Aorta (tissue), 5 donors: ENCODE results near the gene OR2G3. TPM values are rescaled to one million over a fixed set of nuclear protein-coding genes. Genes with fewer than 3 reads are reported as not detected.

ENCODE experiments used
- ATAC-seq: fragments of 200-7000 bp; cut with Tn5 transposase; one replicate; pipeline ENCODE4 v1.9.1; 2022; ENCODE audit warnings: moderate library complexity; ENCODE audit not compliant: low FRiP score
- DNase-seq, 2 donors: peaks; one replicate each; pipeline ENCODE4 v3.0.0-alpha.2; 2020
- H3K27ac ChIP-seq, 2 donors: one replicate each; pipeline ENCODE4 v1.5.1; 2013; ENCODE audit warnings: low read length in 2 of 2, mild to moderate bottlenecking in 2 of 2, moderate library complexity in 2 of 2, control low read depth in 1 of 2, inconsistent platforms in 1 of 2, low read depth in 1 of 2
- H3K27me3 ChIP-seq, 2 donors: one replicate each; pipeline ENCODE4 v1.6.1; 2013; ENCODE audit warnings: control low read depth in 1 of 2, low read length in 1 of 2, mild to moderate bottlenecking in 1 of 2, moderate library complexity in 1 of 2; ENCODE audit not compliant: insufficient read depth in 2 of 2, control insufficient read depth in 1 of 2
- H3K36me3 ChIP-seq, 2 donors: one replicate each; pipeline ENCODE4 v1.6.1; 2013; ENCODE audit warnings: control low read depth in 1 of 2, low read length in 1 of 2, mild to moderate bottlenecking in 1 of 2; ENCODE audit not compliant: insufficient read depth in 2 of 2, control insufficient read depth in 1 of 2
- H3K4me1 ChIP-seq, 2 donors: one replicate each; pipeline ENCODE4 v1.6.1; 2013; ENCODE audit warnings: low read length in 2 of 2, control low read depth in 1 of 2, mild to moderate bottlenecking in 1 of 2, moderate library complexity in 1 of 2; ENCODE audit not compliant: insufficient read depth in 2 of 2, control insufficient read depth in 1 of 2
- H3K4me3 ChIP-seq, 2 donors: one replicate each; pipeline ENCODE4 v1.5.1; 2013; ENCODE audit warnings: low read length in 2 of 2, control low read depth in 1 of 2, mild to moderate bottlenecking in 1 of 2
- H3K9me3 ChIP-seq: one replicate; pipeline ENCODE4 v1.6.1; 2013; ENCODE audit warnings: mild to moderate bottlenecking, low read length; ENCODE audit not compliant: control insufficient read depth
- WGBS, 2 donors: extraction: QIAGEN DNeasy Blood & Tissue Kit; methylation state at CpG; one replicate each; pipeline ENCODE4 v1.1.7; 2013; 5-methylcytosine and 5-hydroxymethylcytosine counted together
- intact Hi-C, 2 donors: fragments of 100-400 bp; cut with DNase I; formaldehyde crosslinking; loops; one replicate each; pipeline versions ENCODE4 v1.14.2 to v1.15.0; 2022
- polyA plus RNA-seq, 2 donors: library from polyadenylated mRNA; stranded (reverse); fragments of 200-250 nt; gene quantifications; one replicate each; pipeline ENCODE4 v1.2.3, GENCODE V29; 2013
- total RNA-seq, 2 donors: library from RNA; stranded (reverse); fragmentation: NEBNext Ultra II Directional; extraction: Animal tissue kit (Norgen Biotek cat#: 25700); gene quantifications; one replicate each; pipeline ENCODE4 v1.2.1, GENCODE V29; 2021
- donor health status: healthy with polysubstance abuse.
- donor health status: Bipolar disorder and iron deficiency.
- donor health status: DM: no; HTN: no; CAD: no.
- donor health status: DM: no; HTN: no; CAD: no.
- donor health status: DM: yes; HTN: yes; CAD: no.

Gene OR2G3
- total and polyA plus RNA-seq, 4 donors, result not detected

- ATAC-seq (no peak), DNase-seq (no peak)
- intact Hi-C loops, result no loop called here
- H3K4me3 ChIP-seq, result no peak overlapping the region
- H3K9me3 ChIP-seq, result peaks cover 2% of the 10 kb centered on the region
- WGBS, 2 donors, result 63 to 84% methylated on average over 1 of the region's 1 CpG
- no peaks in the 10 kb centered on the region for H3K4me1 ChIP-seq
- H3K27me3 ChIP-seq, result no peaks in the 10 kb centered on the region
- no peak overlapping the region for H3K27ac ChIP-seq
- H3K36me3 ChIP-seq, result no peaks in the 10 kb centered on the region
Measured at GRCh38 chr1:247613405-247613804, 8.0 kb downstream of the OR2G3 start.

DNA sequence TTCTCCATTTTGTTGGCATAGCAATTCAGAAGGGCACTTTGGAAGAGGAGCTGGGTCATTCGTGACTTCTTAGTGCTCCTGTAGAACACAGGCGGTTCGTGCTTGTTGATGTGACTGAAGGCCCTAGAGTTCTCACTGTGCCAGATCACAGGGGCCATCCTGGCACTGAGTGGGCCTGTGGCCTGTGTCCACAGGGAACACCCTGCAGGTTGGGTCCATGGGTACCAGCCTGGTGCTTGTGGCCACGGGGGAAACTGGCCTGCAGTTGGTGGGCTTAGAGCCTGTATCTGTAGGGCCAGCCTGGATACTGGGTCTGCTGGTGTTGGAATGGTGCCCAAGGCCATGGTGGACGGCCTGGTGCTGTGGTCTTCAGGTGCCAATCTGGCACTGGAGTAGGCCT is 9.2 kb downstream of the OR2G3 start:
- Histone ChIP-seq H3K27ac (no peak overlapping the region), H3K27me3 (no peaks in the 10 kb centered on the region), H3K4me3 (no peak overlapping the region), H3K36me3 (no peaks in the 10 kb centered on the region), H3K4me1 (no peaks in the 10 kb centered on the region), H3K9me3 (peaks cover 2% of the 10 kb centered on the region)
- WGBS, 2 donors, result 78 to 79% methylated on average over 5 of the region's 5 CpGs
- no peak for DNase-seq
- intact Hi-C loops, result no loop called here
- ATAC-seq, result peak; percentile 29

GRCh38 chr1:247627951-247628350 is 22.6 kb downstream of the OR2G3 start:
- DNase-seq (no peak), ATAC-seq (no peak)
- Histone ChIP-seq H3K9me3 (no peaks in the 10 kb centered on the region), H3K36me3 (no peaks in the 10 kb centered on the region), H3K4me3 (no peak overlapping the region), H3K4me1 (no peaks in the 10 kb centered on the region), H3K27ac (no peak overlapping the region), H3K27me3 (no peaks in the 10 kb centered on the region)
- intact Hi-C loops, result no loop called here
- 41 to 44% methylated on average over 3 of the region's 3 CpGs for WGBS, 2 donors

- Histone ChIP-seq H3K27ac (no peak overlapping the region), H3K36me3 (no peaks in the 10 kb centered on the region), H3K27me3 (no peaks in the 10 kb centered on the region), H3K9me3 (peaks cover 2% of the 10 kb centered on the region), H3K4me3 (no peak overlapping the region), H3K4me1 (no peaks in the 10 kb centered on the region)
- no peak for ATAC-seq
- no peak for DNase-seq
- intact Hi-C loops, result no loop called here
- WGBS, 2 donors, result 54 to 60% methylated on average over 4 of the region's 4 CpGs
Measured at GRCh38 chr1:247638011-247638410, 32.6 kb downstream of the OR2G3 start.

- H3K9me3 ChIP-seq, result peaks cover 2% of the 10 kb centered on the region
- H3K27me3 ChIP-seq, result no peaks in the 10 kb centered on the region
- 79% methylated on average over 6 of the region's 6 CpGs for WGBS, 2 donors
- H3K36me3 ChIP-seq, result no peaks in the 10 kb centered on the region
- H3K4me3 ChIP-seq, result no peak overlapping the region
- no peak overlapping the region for H3K27ac ChIP-seq
- intact Hi-C loops, result no loop called here
- no peaks in the 10 kb centered on the region for H3K4me1 ChIP-seq
- DNase-seq, result no peak
- no peak for ATAC-seq
Measured at GRCh38 chr1:247638781-247639180, 33.4 kb downstream of the OR2G3 start.

GRCh38 chr1:247639381-247639981 is 34.1 kb downstream of the OR2G3 start:
- ATAC-seq (peak; percentile 87), DNase-seq (peak; percentile 82 to 89)
- H3K9me3 ChIP-seq, result peaks cover 2% of the 10 kb centered on the region
- no peaks in the 10 kb centered on the region for H3K27me3 ChIP-seq
- intact Hi-C loops, result no loop called here
- 8 to 11% methylated on average over 31 to 55 of the region's 55 CpGs for WGBS, 2 donors
- H3K4me1 ChIP-seq, result no peaks in the 10 kb centered on the region
- no peaks in the 10 kb centered on the region for H3K36me3 ChIP-seq
- H3K27ac ChIP-seq, result no peak overlapping the region
- H3K4me3 ChIP-seq, result no peak overlapping the region

- WGBS, 2 donors, result 70 to 76% methylated on average over 5 of the region's 5 CpGs
- H3K4me1 ChIP-seq, result no peaks in the 10 kb centered on the region
- peaks cover 2% of the 10 kb centered on the region for H3K9me3 ChIP-seq
- DNase-seq (no peak), ATAC-seq (no peak)
- no peak overlapping the region for H3K4me3 ChIP-seq
- intact Hi-C loops, result no loop called here
- no peaks in the 10 kb centered on the region for H3K36me3 ChIP-seq
- no peak overlapping the region for H3K27ac ChIP-seq
- H3K27me3 ChIP-seq, result no peaks in the 10 kb centered on the region
Measured at GRCh38 chr1:247642742-247643141, 37.4 kb downstream of the OR2G3 start.

GRCh38 chr1:247646867-247647266 is 41.5 kb downstream of the OR2G3 start:
- Histone ChIP-seq H3K27ac (no peak overlapping the region), H3K4me1 (no peaks in the 10 kb centered on the region), H3K4me3 (no peak overlapping the region), H3K27me3 (no peaks in the 10 kb centered on the region), H3K36me3 (no peaks in the 10 kb centered on the region), H3K9me3 (peaks cover 2% of the 10 kb centered on the region)
- 73 to 76% methylated on average over 4 of the region's 4 CpGs for WGBS, 2 donors
- ATAC-seq, result no peak
- intact Hi-C loops, result no loop called here
- no peak for DNase-seq

- Histone ChIP-seq H3K4me3 (no peak overlapping the region), H3K27me3 (no peaks in the 10 kb centered on the region), H3K27ac (no peak overlapping the region), H3K4me1 (no peaks in the 10 kb centered on the region), H3K36me3 (no peaks in the 10 kb centered on the region), H3K9me3 (peaks cover 3% of the 10 kb centered on the region)
- 2 to 4% methylated on average over 2 of the region's 2 CpGs for WGBS, 2 donors
- ATAC-seq (no peak), DNase-seq (no peak)
- intact Hi-C loops, result no loop called here
Measured at GRCh38 chr1:247647864-247648263, 42.5 kb downstream of the OR2G3 start.
